ENCODE measurements around the gene KLHL33.
A peak's percentile ranks its signal among the peaks of the same experiment; 100 is the strongest.

Gene KLHL33

DNA sequence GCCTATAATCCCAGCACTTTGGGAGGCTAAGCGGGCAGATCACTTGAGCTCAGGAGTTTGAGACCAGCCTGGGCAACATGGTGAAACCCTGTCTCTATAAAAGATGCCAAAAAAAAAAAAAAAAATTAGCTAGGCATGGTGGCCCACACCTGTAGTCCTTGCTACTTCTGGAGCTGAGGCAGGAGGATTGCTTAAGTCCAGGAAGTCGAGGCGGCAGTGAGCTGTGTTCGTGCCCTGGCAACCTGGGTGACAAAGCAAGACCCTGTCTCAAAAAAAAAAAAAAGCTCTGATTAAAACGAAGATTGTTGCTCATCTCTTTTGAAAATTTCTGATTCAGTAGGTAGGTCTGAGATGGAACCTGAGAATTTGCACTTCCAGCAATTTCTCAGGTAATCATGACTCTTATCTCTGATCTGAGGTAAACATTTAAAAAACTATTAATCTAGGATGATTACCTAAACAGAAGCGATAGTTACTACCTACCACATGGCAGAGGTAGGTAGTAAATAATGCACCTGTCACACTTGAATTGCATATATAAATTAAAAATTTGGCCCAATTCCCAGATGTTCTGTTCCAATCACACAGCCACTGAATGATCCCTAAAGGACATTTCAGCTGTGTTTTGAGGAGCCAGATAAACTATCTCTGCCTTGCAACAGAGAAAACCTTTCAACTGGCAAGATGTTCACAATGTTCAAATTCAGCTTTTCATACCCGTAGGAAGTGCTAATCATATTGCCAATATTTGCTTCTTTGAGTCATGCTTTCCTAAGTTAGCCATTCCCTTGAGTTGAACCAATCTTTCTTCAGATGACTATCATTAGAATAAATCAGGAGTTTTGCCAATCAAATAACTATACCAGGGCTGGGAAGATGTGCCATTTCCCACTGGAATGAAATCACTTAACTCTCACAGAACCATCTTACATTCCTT is 18.4 kb downstream of the KLHL33 start:
- FAIRE-seq = no peak
- DNase-seq (ENCODE audit: low spot score) = no peak

DNA sequence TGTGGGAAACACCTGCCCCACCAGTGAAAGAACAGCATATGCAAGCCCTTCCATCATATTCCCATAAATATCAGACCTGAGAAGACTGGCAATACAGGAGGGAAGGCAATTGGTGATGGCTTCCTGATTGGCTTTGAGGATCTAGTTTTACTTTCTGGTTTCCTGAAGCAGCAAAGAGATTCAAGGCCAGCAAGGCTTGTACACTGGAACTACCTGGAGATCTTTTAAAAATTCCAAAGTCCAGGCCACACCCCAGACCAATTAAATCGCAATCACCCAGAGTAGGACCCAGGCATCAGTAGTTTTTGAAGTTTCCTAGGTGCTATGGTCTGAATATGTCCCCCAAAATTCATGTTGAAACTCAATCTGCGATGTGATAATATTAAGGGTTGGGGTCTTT is 19.7 kb downstream of the KLHL33 start:
- no peak for DNase-seq (ENCODE audit: low spot score)
- no peak for FAIRE-seq

DNA sequence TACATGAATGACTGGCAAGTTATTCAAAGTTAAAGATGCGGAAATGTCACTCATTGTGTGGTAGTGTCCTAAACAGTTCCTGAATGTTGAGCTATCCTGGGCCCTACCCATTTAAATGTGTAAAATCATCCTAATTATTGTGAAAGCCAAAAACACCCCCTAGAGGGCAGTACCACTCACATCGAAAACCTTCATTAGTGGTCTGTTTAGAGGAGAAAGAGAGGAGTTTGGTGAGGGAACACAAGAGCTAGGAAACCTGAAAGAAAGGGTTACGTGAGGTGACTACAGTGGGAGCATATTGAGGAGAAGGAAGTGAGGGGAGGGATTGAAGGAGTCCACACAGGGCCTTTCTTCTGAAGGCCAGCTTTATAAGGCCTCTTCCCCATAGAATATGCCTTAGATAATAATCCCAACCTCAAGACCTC is 20.2 kb downstream of the KLHL33 start:
- no peak for DNase-seq (ENCODE audit: low spot score)
- no peak for FAIRE-seq

DNA sequence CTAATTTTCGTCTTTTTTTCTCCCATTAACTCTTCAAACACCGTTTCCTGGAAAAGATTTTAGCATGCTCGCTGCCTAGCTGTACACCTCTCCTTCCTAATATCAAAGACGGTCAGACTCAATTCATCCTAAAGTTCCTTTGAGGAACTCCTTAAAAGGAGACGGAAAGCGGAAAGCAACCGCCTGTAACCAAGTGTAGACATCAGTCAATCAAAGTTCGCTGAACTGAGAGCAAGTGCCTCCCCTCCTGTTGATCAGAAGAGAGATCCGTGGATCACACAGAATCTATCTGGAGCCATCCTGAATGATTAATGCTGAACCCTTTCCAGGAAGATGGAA is 22.3 kb downstream of the KLHL33 start:
- DNase-seq (ENCODE audit: low spot score) (no peak), FAIRE-seq (no peak)

DNA sequence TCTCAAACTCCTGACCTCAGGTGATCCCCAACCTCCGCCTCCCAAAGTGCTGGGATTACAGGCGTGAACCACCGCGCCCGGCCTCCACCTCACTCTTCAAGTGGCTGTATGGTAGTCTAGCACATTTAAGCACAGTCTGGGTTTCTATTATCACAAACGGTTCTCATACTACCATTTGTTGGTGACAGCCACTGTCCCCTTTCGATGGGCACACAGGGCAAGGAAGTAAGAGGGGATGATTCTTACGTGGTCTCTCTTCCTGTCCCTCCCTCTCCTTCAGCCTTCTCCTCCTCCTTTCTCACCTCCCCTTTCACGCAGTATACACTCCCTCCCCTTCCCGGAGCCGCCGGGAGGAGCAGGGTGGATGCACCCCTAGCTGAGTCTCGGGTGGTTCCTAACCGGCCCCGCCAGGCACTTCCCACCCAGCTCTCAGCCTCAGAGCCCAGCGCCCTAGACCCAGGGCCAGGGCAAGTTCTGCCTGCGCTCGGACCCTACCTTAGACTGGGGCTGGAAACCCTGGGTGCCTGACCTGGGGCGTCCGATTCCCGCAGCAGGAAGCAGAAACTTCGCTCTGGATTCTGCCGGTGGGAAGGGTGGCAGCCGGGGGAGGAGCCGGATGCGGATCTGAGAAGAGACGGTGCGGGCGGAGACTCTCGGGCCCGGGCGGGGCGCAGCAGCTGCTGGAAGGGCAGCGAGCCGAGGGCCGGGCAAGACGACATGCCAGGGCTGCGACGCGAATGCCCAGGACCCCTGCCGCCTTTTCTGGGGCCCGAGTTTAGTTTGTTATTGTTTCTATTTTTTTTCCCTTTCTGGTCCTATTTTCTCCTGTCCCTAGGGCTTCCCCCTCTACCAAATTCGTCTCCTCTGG is 22.9 kb downstream of the KLHL33 start, which contains the start of gene TEP1:
Gene TEP1, minus strand, starts transcription at position 626 of the 868 bp plus-strand sequence. CDS start 5,062 bp downstream, outside the sequence.
- DNase-seq (ENCODE audit: low spot score) = peak; percentile 52
- FAIRE-seq = no peak

DNA sequence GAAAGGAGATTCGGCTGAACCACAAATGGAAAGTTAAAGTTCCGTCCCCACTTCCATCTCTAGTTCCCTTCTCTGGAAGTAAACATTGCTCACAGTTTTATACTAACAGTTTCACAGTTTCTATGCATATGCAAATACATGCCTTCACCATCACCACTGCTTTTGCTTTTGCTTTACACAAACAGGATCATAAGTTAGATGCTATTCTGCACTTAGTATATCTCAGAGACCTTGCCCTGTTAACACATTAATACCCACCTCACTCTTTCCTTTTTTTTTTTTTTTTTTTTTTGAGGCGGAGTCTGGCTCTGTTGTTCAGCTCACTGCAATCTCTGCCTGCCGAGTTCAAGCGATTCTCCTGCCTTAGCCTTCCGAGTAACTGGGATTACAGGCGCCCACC is 23.6 kb downstream of the KLHL33 start:
- FAIRE-seq = no peak
- DNase-seq (ENCODE audit: low spot score) = no peak

DNA sequence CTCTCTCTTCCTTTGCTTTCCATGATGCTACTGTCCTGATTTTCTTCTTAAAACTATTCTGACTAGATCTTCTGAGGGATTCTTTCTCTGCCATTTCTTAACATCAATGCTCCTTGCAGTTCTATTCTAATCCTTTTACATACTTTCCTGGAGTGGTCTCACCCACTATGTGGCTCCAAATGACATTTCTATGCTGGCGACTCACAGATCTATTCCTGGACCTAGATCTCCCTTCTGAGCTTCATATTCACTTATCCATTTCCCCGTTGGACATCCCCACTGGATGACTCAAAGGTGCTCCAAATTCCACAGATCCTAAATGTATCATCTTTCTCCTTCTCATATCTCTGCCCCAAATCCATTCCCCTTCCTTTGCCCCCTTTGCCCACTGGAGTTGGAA is 26.7 kb downstream of the KLHL33 start:
- FAIRE-seq = no peak
- DNase-seq (ENCODE audit: low spot score) = peak; percentile 20

DNA sequence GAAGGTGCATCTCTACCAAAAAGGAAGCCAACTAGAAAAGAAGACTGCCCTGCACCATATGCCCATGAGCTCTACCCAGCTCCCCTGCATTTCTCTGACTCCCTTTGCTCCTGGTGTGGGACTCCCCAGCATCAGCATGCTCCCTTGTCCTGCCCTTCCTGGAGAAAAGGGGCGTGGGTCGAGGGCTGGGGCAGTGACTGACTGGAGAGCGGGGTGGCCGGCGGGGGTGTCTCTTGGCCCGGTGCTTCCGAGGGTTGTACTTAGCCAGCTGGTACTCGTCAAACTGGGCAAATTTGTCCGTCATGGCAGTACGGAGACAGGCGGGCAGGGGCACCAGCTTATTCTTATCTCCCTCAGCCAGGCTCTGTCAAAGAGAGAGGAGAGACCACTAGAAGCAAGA is 32.4 kb downstream of the KLHL33 start:
- DNase-seq (ENCODE audit: low spot score) = no peak
- no peak for FAIRE-seq

DNA sequence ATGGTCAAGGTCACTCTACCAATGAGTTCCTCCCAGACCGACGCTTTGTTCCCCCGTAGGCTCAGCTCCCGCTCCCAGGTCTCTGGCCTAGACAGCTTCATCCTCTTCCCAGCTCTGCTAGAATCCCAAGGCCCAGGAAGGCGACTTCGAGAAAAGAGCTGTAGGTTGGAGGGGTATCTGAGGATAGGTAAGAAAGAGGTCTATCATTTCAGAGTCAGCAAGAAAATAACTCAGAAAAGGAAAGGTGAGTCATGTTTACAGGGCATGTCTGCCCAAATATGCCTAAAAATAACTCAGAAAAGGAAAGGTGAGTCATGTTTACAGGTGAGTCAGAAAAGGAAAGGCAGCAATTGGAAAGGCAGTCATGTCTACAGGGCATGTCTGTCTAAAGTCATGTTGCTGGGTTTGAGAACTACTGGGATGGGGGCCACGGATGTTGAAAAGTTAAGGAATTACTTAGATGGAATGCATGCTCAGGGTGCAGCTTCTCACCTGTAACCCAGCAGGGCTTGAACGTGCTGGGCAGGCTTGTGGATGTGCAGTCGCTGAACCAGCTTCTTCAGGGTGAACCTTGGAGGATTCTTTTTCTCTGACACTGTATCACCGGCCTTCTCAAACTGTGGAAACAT is 34.9 kb downstream of the KLHL33 start:
- DNase-seq (ENCODE audit: low spot score) = peak; percentile 24
- no peak for FAIRE-seq

DNA sequence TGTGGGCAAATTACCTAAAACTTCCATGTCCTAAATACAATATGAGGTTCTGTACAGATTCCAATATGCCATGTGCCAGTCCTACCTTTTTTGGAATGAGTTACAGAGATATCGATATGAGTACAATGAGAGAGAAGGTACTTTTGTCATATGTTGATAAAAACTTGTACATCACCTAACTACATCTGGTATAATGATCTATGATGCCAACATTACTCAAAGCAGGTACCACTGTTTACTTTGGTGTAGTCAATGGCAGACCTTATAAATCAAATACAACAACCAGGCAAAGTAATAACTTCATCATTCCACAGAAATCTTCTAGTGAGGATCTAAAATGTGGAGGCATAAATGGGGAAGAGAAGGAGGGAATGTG is 35.4 kb downstream of the KLHL33 start:
- FAIRE-seq = no peak
- DNase-seq (ENCODE audit: low spot score) = no peak

DNA sequence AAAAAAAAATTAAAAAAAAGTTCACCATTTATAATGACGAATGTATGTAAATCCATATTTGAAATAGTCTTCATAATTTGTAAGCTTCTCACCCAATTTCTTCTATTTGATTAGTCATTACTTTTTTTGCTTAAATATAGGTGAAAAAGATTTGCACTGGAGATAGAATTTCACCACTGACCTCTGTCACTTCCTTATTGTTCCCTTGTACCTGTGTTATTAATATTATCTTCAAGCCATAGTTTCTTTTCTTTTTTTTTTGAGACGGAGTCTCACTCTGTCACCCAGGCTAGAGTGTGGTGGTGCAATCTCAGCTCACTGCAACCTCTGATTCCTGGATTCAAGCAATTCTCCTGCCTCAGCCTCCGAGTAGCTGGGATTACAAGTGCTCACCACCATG is 38.5 kb downstream of the KLHL33 start:
- no peak for FAIRE-seq
- no peak for DNase-seq (ENCODE audit: low spot score)

DNA sequence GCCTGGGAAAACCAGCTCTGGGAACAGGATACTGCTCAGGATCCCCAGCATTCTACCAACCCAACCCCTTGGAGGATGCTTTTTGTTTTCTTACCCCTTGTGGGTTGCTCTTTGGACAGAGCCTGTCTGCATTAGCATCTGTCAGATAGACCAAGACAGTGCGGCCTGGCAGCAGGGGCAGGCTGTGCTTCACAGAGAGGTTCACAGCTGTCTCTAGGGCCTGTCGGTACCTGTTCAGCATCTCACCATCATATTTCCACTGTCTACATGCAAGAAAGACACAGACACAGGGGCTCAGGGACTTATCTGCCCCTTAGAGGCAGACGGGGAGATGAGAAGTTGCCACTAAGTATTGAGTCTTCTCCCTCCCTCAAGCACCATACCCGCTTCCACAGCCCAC is 44.5 kb downstream of the KLHL33 start:
- DNase-seq (ENCODE audit: low spot score) (no peak), FAIRE-seq (no peak)

DNA sequence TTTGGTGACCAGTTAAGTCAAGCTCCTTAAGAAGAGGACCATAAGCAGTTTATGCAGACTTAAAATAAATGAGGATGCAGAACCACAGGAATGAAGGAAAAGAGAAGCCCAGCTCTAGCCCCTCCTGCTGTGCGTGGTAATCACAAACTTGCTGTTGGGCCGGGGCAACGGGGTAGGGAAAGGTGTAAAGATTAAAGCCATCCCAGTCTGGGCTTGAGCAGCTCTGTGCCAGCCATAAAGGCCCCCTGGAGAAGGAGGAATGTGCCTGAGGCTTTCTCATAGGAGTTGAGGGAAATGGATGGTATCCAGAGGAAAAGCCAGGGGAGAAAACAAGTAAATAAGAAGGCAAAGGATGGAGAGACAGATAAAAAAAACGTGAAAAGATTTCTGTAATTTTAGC is 47.8 kb downstream of the KLHL33 start:
- no peak for FAIRE-seq

DNA sequence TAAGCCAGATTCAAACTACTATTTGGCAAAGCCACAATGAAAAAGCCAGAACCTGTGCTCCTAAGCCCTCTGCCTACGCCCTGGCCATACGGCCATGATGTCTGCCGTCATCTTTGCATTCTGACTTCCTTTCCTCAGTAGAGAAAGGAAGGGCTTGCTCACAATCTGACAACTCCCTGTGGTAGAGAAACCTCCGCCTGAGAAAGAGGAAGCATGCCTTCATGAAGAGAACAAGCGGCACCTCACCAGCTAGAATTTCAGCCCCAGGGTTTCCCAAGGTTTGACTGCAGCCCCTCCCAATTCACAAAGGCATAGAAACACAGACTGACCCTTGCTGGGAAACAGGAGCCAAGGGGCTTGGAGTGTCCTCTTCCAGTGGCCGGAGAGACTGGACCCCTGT is 48.4 kb downstream of the KLHL33 start:
- FAIRE-seq = no peak
- no peak for DNase-seq (ENCODE audit: low spot score)

More for the DNA sequence above, 47.8 kb downstream of the KLHL33 start:
- no peak for DNase-seq (ENCODE audit: low spot score)

DNA sequence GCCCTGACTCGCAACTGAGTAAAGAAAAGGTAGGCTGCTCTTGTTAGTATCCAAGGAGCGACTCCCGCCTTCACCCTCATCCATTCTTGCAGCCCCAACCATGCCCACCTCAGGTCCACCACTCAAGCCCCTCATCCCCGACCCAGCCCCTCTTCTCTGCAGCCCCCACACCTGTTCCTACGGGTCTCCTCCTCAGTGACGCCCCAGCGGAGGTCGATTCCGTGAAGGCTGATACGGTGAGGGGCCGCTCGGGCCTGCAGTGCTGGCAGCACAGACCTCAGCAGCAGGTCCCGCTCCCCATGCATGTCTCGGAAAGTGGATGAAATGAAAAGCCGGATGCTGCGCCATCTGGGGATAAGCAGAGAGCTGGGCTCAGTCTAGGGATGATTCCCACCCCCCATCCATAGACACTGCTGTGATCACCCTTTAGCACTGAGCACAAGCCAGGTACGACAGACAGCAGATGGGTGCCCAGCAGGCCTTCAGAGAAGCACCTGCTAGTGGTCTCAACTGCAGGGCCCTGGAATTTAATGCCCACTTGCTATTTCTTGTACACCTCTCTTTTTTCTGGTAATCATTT is 49.6 kb downstream of the KLHL33 start:
- FAIRE-seq (no peak), DNase-seq (ENCODE audit: low spot score) (no peak)

DNA sequence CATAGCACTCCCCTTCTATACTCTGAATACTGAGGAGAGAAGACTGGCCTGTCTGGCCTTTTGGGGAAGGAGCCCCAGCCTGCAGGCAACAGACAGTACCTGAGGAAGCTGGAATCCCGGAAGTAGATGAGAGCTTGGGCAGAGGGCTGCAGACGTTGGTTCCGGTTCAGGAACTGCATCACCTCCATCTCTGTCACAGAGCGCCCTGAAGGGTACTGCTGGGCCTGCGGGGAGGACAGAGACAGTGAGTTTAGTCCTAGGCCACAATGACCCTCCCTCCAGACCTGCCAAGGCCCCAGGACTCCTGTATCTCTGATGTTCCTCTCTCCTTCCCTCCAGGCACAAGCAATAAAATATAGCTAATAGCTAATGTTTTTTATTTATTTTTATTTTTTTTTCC is 51.1 kb downstream of the KLHL33 start:
- no peak for DNase-seq (ENCODE audit: low spot score)
- FAIRE-seq = no peak

DNA sequence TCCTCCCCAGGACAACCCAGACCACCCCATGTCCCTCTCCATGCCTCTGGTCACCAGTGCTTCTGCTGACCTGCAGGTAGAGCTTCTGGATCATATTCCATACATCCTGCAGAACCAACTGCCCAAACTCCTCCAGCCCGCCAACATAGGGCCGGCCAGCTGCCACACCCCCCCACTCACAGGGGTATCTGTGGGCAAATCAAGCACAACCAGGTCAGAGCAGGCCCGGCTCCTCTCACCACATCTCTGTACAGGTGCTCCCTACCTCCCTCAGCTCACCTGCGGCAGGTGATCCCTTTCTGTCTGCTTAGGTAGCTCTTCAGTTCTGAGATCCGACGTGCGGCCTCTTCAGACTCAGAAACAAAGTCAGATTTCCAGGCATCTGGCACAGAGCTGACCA is 51.6 kb downstream of the KLHL33 start:
- FAIRE-seq (no peak), DNase-seq (ENCODE audit: low spot score) (no peak)

DNA sequence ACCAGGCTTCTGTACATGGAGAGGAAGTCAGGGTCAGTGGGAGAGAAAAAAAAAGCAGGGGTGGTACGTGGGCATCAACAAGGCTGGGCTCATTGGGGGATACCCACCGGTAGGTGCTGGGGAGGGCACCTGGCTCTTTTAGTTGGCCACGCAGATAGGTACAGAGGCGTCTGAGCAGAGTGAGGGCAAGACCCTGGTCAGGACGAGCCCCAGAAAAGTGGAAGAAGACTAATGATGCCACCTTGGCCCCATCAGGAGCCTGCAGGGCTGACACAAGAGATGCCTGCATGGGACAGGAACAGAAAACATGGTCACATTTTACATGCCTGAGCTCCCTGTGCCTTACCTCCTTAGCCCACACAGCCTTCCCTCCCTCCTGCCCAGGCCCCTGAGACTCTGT is 52.3 kb downstream of the KLHL33 start:
- no peak for FAIRE-seq
- DNase-seq (ENCODE audit: low spot score) = no peak

DNA sequence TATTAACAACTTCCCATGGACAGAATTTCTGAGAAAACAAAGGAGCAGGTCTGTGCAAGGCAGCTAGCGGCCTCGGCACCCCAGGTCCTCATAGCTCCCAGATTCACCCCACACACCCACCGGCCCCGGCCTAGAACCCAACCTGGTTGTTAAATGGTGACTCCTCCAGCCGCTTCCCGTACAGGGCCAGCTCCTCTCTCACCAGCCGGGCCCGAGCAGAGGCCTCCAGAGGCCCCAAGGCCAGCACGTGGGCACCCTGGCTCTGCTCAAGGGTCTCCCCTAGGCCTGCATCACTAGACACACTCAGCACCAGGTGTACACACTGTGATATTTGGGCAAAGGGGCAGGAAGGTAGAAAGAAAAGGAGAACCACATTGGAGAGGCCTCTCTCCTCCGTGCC is 52.9 kb downstream of the KLHL33 start:
- DNase-seq (ENCODE audit: low spot score) (no peak), FAIRE-seq (no peak)

DNA sequence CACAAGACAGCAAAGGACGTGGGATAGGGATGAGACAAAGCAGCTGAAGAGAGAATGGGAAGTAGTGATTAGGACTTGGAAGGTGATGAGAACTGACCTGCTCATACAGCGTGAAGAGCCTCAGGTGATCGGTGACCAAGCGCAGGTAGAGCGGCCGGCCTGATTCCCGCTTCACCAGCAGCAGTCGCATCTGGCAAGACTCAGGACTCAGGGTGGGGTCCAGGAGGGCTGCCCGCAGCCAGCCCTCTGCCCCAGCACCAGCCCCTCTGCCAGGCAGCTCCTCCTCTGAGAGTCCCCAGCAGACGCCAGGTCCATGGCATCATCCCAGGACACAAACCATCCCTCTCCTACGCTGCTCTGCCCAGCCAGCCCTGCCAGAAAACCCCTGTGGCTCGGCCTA is 53.4 kb downstream of the KLHL33 start:
- FAIRE-seq = no peak

DNA sequence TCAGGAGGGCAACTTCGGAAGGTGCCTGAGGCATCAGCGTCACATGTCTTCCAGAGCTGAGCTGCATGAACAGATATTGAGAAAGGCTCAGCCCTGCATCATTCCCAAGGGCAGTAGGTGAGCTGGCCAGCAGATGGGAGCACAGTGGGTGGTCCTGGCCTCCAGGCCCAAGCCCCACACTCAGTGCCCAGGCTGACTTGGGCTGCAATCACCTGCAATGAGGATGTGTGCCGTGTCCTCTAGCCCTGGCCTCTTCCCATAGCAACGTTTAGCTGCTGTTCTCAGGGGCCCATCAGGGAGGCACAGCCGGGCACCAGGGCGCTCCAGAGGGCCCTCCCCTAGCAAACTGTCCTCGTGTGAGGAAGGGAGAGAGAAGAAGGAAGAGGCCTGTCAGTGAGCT is 54.6 kb downstream of the KLHL33 start:
- DNase-seq (ENCODE audit: low spot score) (no peak), FAIRE-seq (no peak)

More for the DNA sequence above, 53.4 kb downstream of the KLHL33 start:
- no peak for DNase-seq (ENCODE audit: low spot score)

DNA sequence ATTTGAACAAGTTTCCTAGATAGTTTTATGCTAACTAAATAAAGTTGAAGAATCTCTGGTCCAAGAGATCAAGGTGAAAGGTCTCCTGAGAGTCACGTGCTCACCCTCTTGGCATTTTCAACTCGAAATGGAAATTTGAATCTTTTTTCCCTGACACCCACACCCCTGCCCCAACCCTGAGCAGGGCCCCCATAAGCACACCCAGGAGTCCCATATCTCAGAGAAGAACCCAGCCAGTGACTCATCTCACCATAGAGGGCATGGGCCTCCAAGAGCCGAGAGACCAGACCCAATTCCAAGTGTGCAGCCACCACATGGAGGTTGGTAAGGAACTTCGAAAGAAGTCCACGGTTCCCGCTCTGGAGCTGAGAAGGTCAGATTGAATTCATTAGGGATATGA is 55.3 kb downstream of the KLHL33 start:
- FAIRE-seq (no peak), DNase-seq (ENCODE audit: low spot score) (no peak)

All from RCC 7860 (cell line).